AG04450 (cell line): Measurements from ENCODE around the gene YES1. TPM values are rescaled to one million over a fixed set of nuclear protein-coding genes. Genes with fewer than 3 reads are reported as not detected.

Source experiments
- CTCF ChIA-PET: fragments of 300-600, 350-600 bp; formaldehyde crosslinking; extraction: SDS; loops from one replicate; lab custom pipeline; 2022; ENCODE audit warnings: antibody characterized with exemption, inconsistent platforms; lab: Charles Lee
- POLR2A ChIA-PET: fragments of 350-600 bp; formaldehyde crosslinking; extraction: SDS; loops from one replicate; lab custom pipeline; 2021; ENCODE audit warnings: antibody characterized with exemption, inconsistent platforms; lab: Yijun Ruan, JAX
- DNase-seq: peaks from one replicate; pipeline ENCODE4 v3.0.0-alpha.2; 2011; ENCODE audit warnings: low read depth, low spot score
- H3K27ac ChIP-seq: one replicate; pipeline ENCODE4 v1.5.1; 2012; ENCODE audit warnings: low read depth, low read length, control low read depth
- H3K27me3 ChIP-seq: one replicate; pipeline ENCODE4 v1.6.0; 2012; ENCODE audit warnings: low read length; ENCODE audit not compliant: control insufficient read depth, insufficient read depth
- H3K4me3 ChIP-seq: 2 replicates; pipeline ENCODE4 v1.5.1; 2011; ENCODE audit warnings: mild to moderate bottlenecking, low read depth, low read length, control low read depth
- H3K9me3 ChIP-seq: 2 replicates; pipeline ENCODE4 v1.5.1; 2012; ENCODE audit warnings: low read length; ENCODE audit not compliant: control insufficient read depth, insufficient read depth
- polyA plus RNA-seq: library from polyadenylated mRNA; depleted of rRNA; stranded (reverse); fragments of >200 nt; gene quantifications from 2 replicates; pipeline ENCODE4 v1.2.3, GENCODE V29; 2011
- TF ChIP-seq, protein P1 (sequence below): IDR thresholded peaks from 2 replicates; pipeline ENCODE4 v1.5.1; 2011; ENCODE audit warnings: low read depth, low read length, control low read depth, inconsistent platforms

Gene YES1
- polyA plus RNA-seq, 1 experiment, result 23.3 TPM

DNA sequence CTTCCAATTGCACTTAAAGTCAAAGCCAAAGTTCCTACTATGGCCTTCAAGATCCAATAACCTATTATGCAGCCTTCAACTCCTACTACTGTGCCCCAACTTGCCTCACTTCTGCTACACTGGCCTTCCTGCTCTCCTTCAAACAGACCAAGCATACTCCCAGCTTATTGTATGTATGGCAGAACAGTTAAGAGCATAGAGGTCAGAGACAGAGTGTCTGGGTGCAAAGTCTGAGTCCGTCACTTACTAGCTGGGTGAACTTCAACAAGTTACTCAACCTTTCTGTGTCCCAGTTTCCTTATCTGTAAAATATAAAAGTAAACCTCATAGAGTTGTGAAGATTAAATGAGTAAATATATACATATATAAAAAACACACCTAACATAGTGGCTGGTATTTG is 37.2 kb downstream of the YES1 start:
- POLR2A ChIA-PET, result no interaction called here
- no peak for DNase-seq
- CTCF ChIA-PET, result interaction anchor here (1.0 kb wide), 1 partner anchor 56 kb away, joined by 3 read pairs; no protein-coding TSS in a partner anchor
- no peak overlapping the region for H3K27ac ChIP-seq
- TF ChIP-seq, protein P1, sequence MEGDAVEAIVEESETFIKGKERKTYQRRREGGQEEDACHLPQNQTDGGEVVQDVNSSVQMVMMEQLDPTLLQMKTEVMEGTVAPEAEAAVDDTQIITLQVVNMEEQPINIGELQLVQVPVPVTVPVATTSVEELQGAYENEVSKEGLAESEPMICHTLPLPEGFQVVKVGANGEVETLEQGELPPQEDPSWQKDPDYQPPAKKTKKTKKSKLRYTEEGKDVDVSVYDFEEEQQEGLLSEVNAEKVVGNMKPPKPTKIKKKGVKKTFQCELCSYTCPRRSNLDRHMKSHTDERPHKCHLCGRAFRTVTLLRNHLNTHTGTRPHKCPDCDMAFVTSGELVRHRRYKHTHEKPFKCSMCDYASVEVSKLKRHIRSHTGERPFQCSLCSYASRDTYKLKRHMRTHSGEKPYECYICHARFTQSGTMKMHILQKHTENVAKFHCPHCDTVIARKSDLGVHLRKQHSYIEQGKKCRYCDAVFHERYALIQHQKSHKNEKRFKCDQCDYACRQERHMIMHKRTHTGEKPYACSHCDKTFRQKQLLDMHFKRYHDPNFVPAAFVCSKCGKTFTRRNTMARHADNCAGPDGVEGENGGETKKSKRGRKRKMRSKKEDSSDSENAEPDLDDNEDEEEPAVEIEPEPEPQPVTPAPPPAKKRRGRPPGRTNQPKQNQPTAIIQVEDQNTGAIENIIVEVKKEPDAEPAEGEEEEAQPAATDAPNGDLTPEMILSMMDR, result no peak
- H3K27me3 ChIP-seq, result no peaks in the 10 kb centered on the region
- no peak overlapping the region for H3K4me3 ChIP-seq
- H3K9me3 ChIP-seq, result no peaks in the 10 kb centered on the region

DNA sequence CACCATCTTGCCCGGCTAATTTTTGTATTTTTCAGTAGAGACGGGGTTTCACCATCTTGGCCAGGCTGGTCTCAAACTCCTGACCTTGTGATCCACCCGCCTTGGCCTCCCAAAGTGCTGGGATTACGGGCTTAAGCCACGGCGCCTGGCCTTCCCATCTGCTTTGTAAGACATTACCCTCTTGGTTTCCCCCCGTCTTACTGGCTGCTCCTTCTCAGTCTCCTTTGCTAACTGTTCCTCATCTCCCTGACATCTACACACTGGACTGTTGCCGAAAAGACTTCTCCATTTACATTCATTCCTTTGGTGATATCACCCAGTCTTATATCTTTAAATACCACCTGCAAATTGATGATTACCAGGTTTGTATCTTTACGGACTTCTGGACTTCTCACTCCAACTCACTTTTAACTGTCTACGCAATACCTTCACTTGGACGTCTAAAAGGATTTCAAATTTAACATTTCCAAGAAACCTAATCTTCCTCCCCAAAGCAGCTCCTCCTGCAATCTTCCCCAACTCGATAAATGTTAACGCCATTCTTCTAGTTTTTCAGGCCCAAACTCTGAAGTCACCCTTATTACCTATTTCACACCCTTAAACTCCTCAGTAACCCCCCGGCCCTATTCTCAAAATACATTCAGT is 37.9 kb downstream of the YES1 start:
- POLR2A ChIA-PET, result no interaction called here
- no peaks in the 10 kb centered on the region for H3K27me3 ChIP-seq
- no peak for DNase-seq
- H3K9me3 ChIP-seq, result no peaks in the 10 kb centered on the region
- CTCF ChIA-PET, result interaction anchor here (0.5 to 1.0 kb wide), 2 partner anchors 32 to 57 kb away, joined by 3 read pairs; no protein-coding TSS in a partner anchor
- no peak overlapping the region for H3K4me3 ChIP-seq
- TF ChIP-seq, protein P1, result no peak
- no peak overlapping the region for H3K27ac ChIP-seq

DNA sequence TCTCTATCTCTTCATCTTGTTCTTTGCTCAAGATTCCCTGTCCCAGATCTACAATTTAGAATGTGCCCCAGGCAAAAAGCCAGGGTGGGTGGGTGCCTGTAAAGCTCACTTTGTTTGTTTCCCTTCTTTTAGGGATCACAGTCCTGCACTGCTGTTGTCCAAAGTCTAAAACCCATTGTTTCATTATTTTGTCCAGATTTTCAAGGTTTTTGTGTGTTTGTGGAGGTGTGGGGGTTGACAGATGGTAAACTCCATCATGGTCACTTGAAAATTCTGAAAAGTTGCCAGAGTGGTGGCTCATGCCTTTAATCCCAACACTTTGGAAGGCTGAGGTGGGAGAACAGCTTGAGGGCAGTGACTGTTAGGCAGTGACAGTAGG is 41.5 kb downstream of the YES1 start:
- TF ChIP-seq, protein P1, result no peak

DNA sequence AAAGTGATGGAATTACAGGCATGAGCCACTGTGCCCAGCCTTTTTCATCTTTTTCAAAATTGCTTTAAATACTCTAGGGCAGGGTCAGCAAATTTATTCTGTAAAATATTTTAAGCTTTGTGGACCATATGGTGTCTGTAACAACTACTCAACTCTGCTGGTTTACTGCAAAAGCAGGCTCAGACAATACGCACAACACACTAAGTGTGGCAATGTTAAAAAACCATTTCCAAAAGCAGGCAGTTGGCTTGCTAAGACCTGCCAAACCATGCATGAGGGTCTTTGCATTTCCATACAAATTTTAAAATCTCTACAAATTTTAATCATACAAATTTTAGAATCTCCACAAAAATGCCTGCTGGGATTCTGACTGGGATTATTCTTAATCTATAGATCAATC is 44.1 kb downstream of the YES1 start:
- Histone ChIP-seq H3K9me3 (no peaks in the 10 kb centered on the region), H3K4me3 (no peak overlapping the region), H3K27ac (no peak overlapping the region), H3K27me3 (no peaks in the 10 kb centered on the region)
- DNase-seq, result no peak
- TF ChIP-seq, protein P1, result no peak
- POLR2A ChIA-PET, result no interaction called here
- CTCF ChIA-PET, result no interaction called here

More for the DNA sequence above, 41.5 kb downstream of the YES1 start:
- no peak overlapping the region for H3K4me3 ChIP-seq
- no peaks in the 10 kb centered on the region for H3K27me3 ChIP-seq
- POLR2A ChIA-PET, result no interaction called here
- CTCF ChIA-PET, result interaction anchor here (0.6 to 0.9 kb wide), 4 partner anchors 11 to 60 kb away, joined by 3 to 5 read pairs (median 4); no protein-coding TSS in a partner anchor
- H3K27ac ChIP-seq, result no peak overlapping the region
- H3K9me3 ChIP-seq, result no peaks in the 10 kb centered on the region
- no peak for DNase-seq

DNA sequence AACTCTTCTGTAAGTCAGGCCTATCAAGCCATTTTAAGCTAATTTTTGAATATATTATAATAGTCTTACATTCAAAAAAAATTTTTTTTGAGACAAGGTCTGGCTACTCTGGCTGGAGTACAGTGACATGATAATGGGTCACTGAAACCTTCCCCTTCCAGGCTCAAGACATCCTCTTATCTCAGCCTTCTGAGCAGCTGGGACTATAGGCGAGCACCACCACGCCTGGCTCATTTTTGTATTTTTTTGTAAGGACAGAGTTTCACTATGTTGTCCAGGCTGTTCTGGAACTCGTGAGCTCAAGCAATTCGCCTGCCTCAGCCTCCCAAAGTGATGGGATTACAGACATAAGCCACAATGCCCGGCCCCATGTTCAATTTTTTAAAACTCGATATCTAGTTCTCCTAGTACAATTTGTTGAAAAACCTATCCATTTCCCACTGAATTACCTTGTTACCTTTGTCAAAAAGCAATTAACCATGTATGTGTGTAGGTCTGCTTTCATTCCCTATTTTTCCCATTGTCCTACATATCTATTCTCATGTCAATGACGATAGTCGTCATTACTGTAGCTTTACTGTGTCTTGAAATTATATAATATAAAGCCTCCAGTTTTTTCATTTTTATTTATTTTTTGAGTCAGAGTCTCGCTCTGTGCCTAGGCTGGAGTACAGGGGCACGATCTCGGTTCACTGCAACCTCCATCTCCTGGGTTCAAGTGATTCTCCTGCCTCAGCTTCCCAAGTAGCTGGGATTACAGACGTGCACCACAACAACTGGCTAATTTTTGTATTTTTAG is 44.8 kb downstream of the YES1 start:
- no peak overlapping the region for H3K27ac ChIP-seq
- H3K9me3 ChIP-seq, result no peaks in the 10 kb centered on the region
- POLR2A ChIA-PET, result no interaction called here
- H3K27me3 ChIP-seq, result no peaks in the 10 kb centered on the region
- TF ChIP-seq, protein P1, result no peak
- CTCF ChIA-PET, result no interaction called here
- no peak for DNase-seq
- H3K4me3 ChIP-seq, result no peak overlapping the region
